B cell (primary cell): ENCODE data around the gene COL25A1. TPM values are rescaled to one million over a fixed set of nuclear protein-coding genes. Genes with fewer than 3 reads are reported as not detected.

Experiments used
- ATAC-seq: fragments of 200-7000 bp; cut with Tn5 transposase; one replicate; pipeline ENCODE4 v1.10.0; 2021; ENCODE audit warnings: low read depth, mild to moderate bottlenecking, moderate number of reproducible peaks, moderate library complexity
- CTCF ChIA-PET: fragments of 350-600 bp; sonication (Branson Sonifier 250); formaldehyde crosslinking; loops from one replicate; lab custom pipeline; 2021; ENCODE audit warnings: antibody characterized with exemption, inconsistent platforms; lab: Charles Lee
- POLR2A ChIA-PET: fragments of 350-600 bp; sonication (Branson Sonifier 250); formaldehyde crosslinking; loops from one replicate; lab custom pipeline; 2021; ENCODE audit warnings: antibody characterized with exemption; lab: Charles Lee
- DNase-seq: peaks from one replicate; pipeline ENCODE4 v3.0.0; 2013
- H2AFZ ChIP-seq: 2 replicates; pipeline ENCODE4 v1.6.1; 2012; ENCODE audit warnings: mild to moderate bottlenecking, low read depth, low read length; ENCODE audit not compliant: insufficient read depth, poor library complexity, severe bottlenecking
- H3K27ac ChIP-seq, 2 donors: 1 replicate in 1 of 2; 2 replicates in 1 of 2; pipeline ENCODE4 v1.5.1; 2012 to 2013; ENCODE audit warnings: low read length in 2 of 2, mild to moderate bottlenecking in 2 of 2, moderate library complexity in 1 of 2
- H3K27me3 ChIP-seq, 4 experiments: fragments of 200-600 bp in 1 of 4; sonication (generic) in 1 of 4; replicated peaks in 1 of 4; 1 replicate in 2 of 4; 2 replicates in 2 of 4; pipeline versions ENCODE4 v1.6.1 to v1.7.0; 2013 to 2016; ENCODE audit warnings: low read length in 3 of 4, mild to moderate bottlenecking in 2 of 4, mixed read lengths in 1 of 4, moderate library complexity in 1 of 4; ENCODE audit not compliant: insufficient read depth in 4 of 4, control insufficient read depth in 3 of 4; ENCODE audit errors: control extremely low read depth in 1 of 4
- H3K36me3 ChIP-seq, 2 experiments: replicated peaks in 1 of 2; 1 replicate in 1 of 2; 2 replicates in 1 of 2; pipeline versions ENCODE4 v1.6.1 to v1.7.1; 2013; ENCODE audit warnings: low read length in 1 of 2; ENCODE audit not compliant: insufficient read depth in 2 of 2, control insufficient read depth in 1 of 2; ENCODE audit errors: control extremely low read depth in 1 of 2, extremely low read depth in 1 of 2
- H3K4me1 ChIP-seq, 2 donors: fragments of 200-600 bp in 1 of 2; sonication (generic) in 1 of 2; 1 replicate in 1 of 2; 2 replicates in 1 of 2; pipeline versions ENCODE4 v1.5.1 to v1.6.1; 2013 to 2017; ENCODE audit warnings: low read length in 2 of 2; ENCODE audit not compliant: control insufficient read depth in 2 of 2, insufficient read depth in 2 of 2
- H3K4me2 ChIP-seq: replicated peaks from 2 replicates; pipeline ENCODE3; 2012; ENCODE audit warnings: mild to moderate bottlenecking, low read depth, low read length; ENCODE audit not compliant: poor library complexity, severe bottlenecking
- H3K4me3 ChIP-seq, 5 experiments: fragments of 200-600 bp in 1 of 5; sonication (generic) in 1 of 5; 1 replicate in 3 of 5; 2 replicates in 2 of 5; pipeline versions ENCODE4 v1.5.1 to v1.7.0; 2011 to 2016; ENCODE audit warnings: low read length in 4 of 5, mild to moderate bottlenecking in 4 of 5, low read depth in 2 of 5, control low read depth in 1 of 5, moderate library complexity in 1 of 5; ENCODE audit not compliant: insufficient read depth in 1 of 5; ENCODE audit errors: control extremely low read depth in 1 of 5, extremely low read depth in 1 of 5
- H3K79me2 ChIP-seq: fragments of 200-600 bp; sonication (generic); one replicate; pipeline ENCODE4 v1.6.0; 2016; ENCODE audit warnings: low read length; ENCODE audit not compliant: control insufficient read depth, insufficient read depth
- H3K9ac ChIP-seq: fragments of 200-600 bp; sonication (generic); 2 replicates; pipeline ENCODE4 v1.6.1; 2017; ENCODE audit warnings: mild to moderate bottlenecking, low read length, moderate library complexity
- H3K9me3 ChIP-seq, 3 donors: one replicate each; pipeline versions ENCODE4 v1.6.1 to v1.7.1; 2013; ENCODE audit warnings: low read length in 2 of 3; ENCODE audit not compliant: control insufficient read depth in 2 of 3, insufficient read depth in 1 of 3; ENCODE audit errors: control extremely low read depth in 1 of 3
- H4K20me1 ChIP-seq: 2 replicates; pipeline ENCODE4 v1.6.0; 2012; ENCODE audit warnings: mild to moderate bottlenecking, low read length; ENCODE audit not compliant: insufficient read depth, control insufficient read depth, poor library complexity, severe bottlenecking
- H3K27ac Mint-ChIP-seq: one replicate; pipeline ENCODE4 v1.8.0; 2021; ENCODE audit warnings: mixed read lengths
- H3K27me3 Mint-ChIP-seq: one replicate; pipeline ENCODE4 v1.8.0; 2021; ENCODE audit warnings: mixed read lengths
- H3K4me1 Mint-ChIP-seq: one replicate; pipeline ENCODE4 v1.8.0; 2021; ENCODE audit warnings: mixed read lengths
- H3K4me3 Mint-ChIP-seq: one replicate; pipeline ENCODE4 v1.8.0; 2021; ENCODE audit warnings: mixed read lengths
- H3K9me3 Mint-ChIP-seq: one replicate; pipeline ENCODE4 v1.8.0; 2022; ENCODE audit warnings: mixed read lengths; ENCODE audit not compliant: insufficient read depth
- CTCF ChIP-seq: fragments of 200-600 bp; IDR thresholded peaks from one replicate; pipeline ENCODE4 v1.8.0; 2022; ENCODE audit warnings: antibody characterized with exemption, mild to moderate bottlenecking
- EZH2 ChIP-seq: IDR thresholded peaks from 2 replicates; pipeline ENCODE4 v1.6.1; 2012; ENCODE audit warnings: borderline replicate concordance, low read depth, mild to moderate bottlenecking, moderate library complexity, low read length; ENCODE audit not compliant: insufficient read depth, poor library complexity, severe bottlenecking
- WGBS: methylation state at CpG from one replicate; pipeline ENCODE4 v1.1.5; 2013; ENCODE audit warnings: missing lambda C conversion rate; ENCODE audit not compliant: insufficient coverage; 5-methylcytosine and 5-hydroxymethylcytosine counted together
- intact Hi-C: fragments of 100-400 bp; cut with micrococcal nuclease; formaldehyde crosslinking; loops from one replicate; pipeline ENCODE4 v1.10.0; 2022
- polyA plus RNA-seq: library from polyadenylated mRNA; depleted of rRNA; stranded (reverse); fragments of >200 nt; gene quantifications from 2 replicates; pipeline ENCODE4 v1.2.3, GENCODE V29; 2012
- total RNA-seq, 2 donors: library from RNA; stranded (reverse); fragments of 120-200 nt in 1 of 2; gene quantifications; 1 replicate in 1 of 2; 2 replicates in 1 of 2; pipeline versions ENCODE4 v1.2.3 to v1.2.4, GENCODE V29; 2013 to 2022

COL25A1 gene
- total and polyA plus RNA-seq, 2 donors (not counting 1 experiment from before 2014, with no cell fraction given) = not detected

- Mint-ChIP-seq H3K27me3 (no peaks in the 10 kb centered on the region), H3K4me1 (no peaks in the 10 kb centered on the region), H3K4me3 (no peak overlapping the region), H3K9me3 (no peaks in the 10 kb centered on the region), H3K27ac (no peak overlapping the region)
- ATAC-seq (no peak), DNase-seq (no peak)
- H3K9ac ChIP-seq = no peak overlapping the region
- H3K36me3 ChIP-seq = no peaks in the 10 kb centered on the region
- no peaks in the 10 kb centered on the region for H4K20me1 ChIP-seq
- WGBS = 94% methylated on average over 2 of the region's 3 CpGs
- ChIA-PET CTCF (no interaction called here), POLR2A (no interaction called here)
- no peak overlapping the region for H3K4me3 ChIP-seq
- H3K79me2 ChIP-seq = no peaks in the 10 kb centered on the region
- H3K27ac ChIP-seq = no peak overlapping the region
- no peak for TF ChIP-seq EZH2
- no peak for TF ChIP-seq CTCF
- intact Hi-C loops = no loop called here
- H3K27me3 ChIP-seq = no peaks in the 10 kb centered on the region
- no peaks in the 10 kb centered on the region for H3K9me3 ChIP-seq
- H2AFZ ChIP-seq = no peak overlapping the region
- no peak overlapping the region for H3K4me2 ChIP-seq
- H3K4me1 ChIP-seq = no peaks in the 10 kb centered on the region
Observed at GRCh38 chr4:109179061-109179460, 123.4 kb downstream of the COL25A1 start.

- no peak for DNase-seq
- TF ChIP-seq EZH2 (no peak), CTCF (no peak)
- Histone ChIP-seq H2AFZ (no peak overlapping the region), H3K36me3 (no peaks in the 10 kb centered on the region), H3K9ac (no peak overlapping the region), H4K20me1 (no peaks in the 10 kb centered on the region), H3K27ac (no peak overlapping the region), H3K9me3 (no peaks in the 10 kb centered on the region), H3K4me3 (no peak overlapping the region), H3K4me2 (no peak overlapping the region), H3K79me2 (no peaks in the 10 kb centered on the region), H3K4me1 (no peaks in the 10 kb centered on the region), H3K27me3 (no peaks in the 10 kb centered on the region)
- ATAC-seq = no peak
- H3K27ac Mint-ChIP-seq = no peak overlapping the region
- 100% methylated on average over 2 of the region's 6 CpGs for WGBS
- POLR2A ChIA-PET = no interaction called here
- CTCF ChIA-PET = no interaction called here
- H3K9me3 Mint-ChIP-seq = no peaks in the 10 kb centered on the region
- no peaks in the 10 kb centered on the region for H3K27me3 Mint-ChIP-seq
- no peak overlapping the region for H3K4me3 Mint-ChIP-seq
- intact Hi-C loops = no loop called here
- H3K4me1 Mint-ChIP-seq = no peaks in the 10 kb centered on the region
Observed at GRCh38 chr4:109177096-109177810, 125.2 kb downstream of the COL25A1 start.
